ENCODE measurements around the gene DHPS. TPM values are rescaled to one million over a fixed set of nuclear protein-coding genes. Genes with fewer than 3 reads are reported as not detected.
A peak's percentile ranks its signal among the peaks of the same experiment; 100 is the strongest.
"Not testable (repeated sequence)": the region's sequence is repeated elsewhere in the genome, so short reads cannot be mapped to it uniquely, and the experiment has no call there.

DHPS gene
- total RNA-seq, 1 donor from 2014 or later, result 34.1 TPM

- no peak for ATAC-seq
Observed at GRCh38 chr19:12670159-12670928, 11.3 kb downstream of the DHPS start.

- ATAC-seq, result peak; percentile 46
Observed at GRCh38 chr19:12669270-12670158, 12.2 kb downstream of the DHPS start.

GRCh38 chr19:12668932-12669269 lies 12.8 kb downstream of the DHPS start:
- ATAC-seq, result peak; percentile 34

GRCh38 chr19:12668346-12668745 lies 13.3 kb downstream of the DHPS start:
- no peak for ATAC-seq

GRCh38 chr19:12667731-12668302 lies 13.9 kb downstream of the DHPS start:
- ATAC-seq, result no peak

- peak; percentile 70 for ATAC-seq
Observed at GRCh38 chr19:12666265-12667048, 15.2 kb downstream of the DHPS start, which contains the start of the genes MAN2B1 and WDR83. Gene MAN2B1 (minus strand): TSS chr19:12666742. CDS start chr19:12666701, 41 bp downstream. Gene WDR83 (plus strand): TSS chr19:12666807. CDS start chr19:12669791, 2,984 bp downstream.

- peak; percentile 4 for ATAC-seq
Observed at GRCh38 chr19:12665671-12666264, 15.9 kb downstream of the DHPS start.

GRCh38 chr19:12665281-12665573 lies 16.5 kb downstream of the DHPS start:
- no peak for ATAC-seq

GRCh38 chr19:12664406-12665280 lies 17.0 kb downstream of the DHPS start:
- no peak for ATAC-seq

- no peak for ATAC-seq
Observed at GRCh38 chr19:12660980-12661379, 20.7 kb downstream of the DHPS start.

GRCh38 chr19:12657966-12658365 lies 23.7 kb downstream of the DHPS start:
- no peak for ATAC-seq

- peak; percentile 30 for ATAC-seq
Observed at GRCh38 chr19:12656899-12657571, 24.6 kb downstream of the DHPS start.

GRCh38 chr19:12655546-12655945 lies 26.1 kb downstream of the DHPS start:
- no peak for ATAC-seq

GRCh38 chr19:12652219-12652618 lies 29.5 kb downstream of the DHPS start:
- no peak for ATAC-seq

- ATAC-seq, result no peak
Observed at GRCh38 chr19:12649941-12650340, 31.7 kb downstream of the DHPS start.

- ATAC-seq, result no peak
Observed at GRCh38 chr19:12648088-12648487, 33.6 kb downstream of the DHPS start.

GRCh38 chr19:12647490-12648071 lies 34.1 kb downstream of the DHPS start:
- peak; percentile 79 for ATAC-seq

- no peak for ATAC-seq
Observed at GRCh38 chr19:12647047-12647446, 34.6 kb downstream of the DHPS start.

GRCh38 chr19:12646551-12646950 lies 35.1 kb downstream of the DHPS start:
- ATAC-seq, result peak; percentile 12

- ATAC-seq, result not testable (repeated sequence)
Observed at GRCh38 chr19:12643716-12644115, 38.0 kb downstream of the DHPS start.
